Sigmoid colon (tissue), 4 donors: ENCODE data around the gene SH3GL2.

Experiments used
- EP300 ChIP-seq, 4 donors: sonication (generic); formaldehyde crosslinking; IDR thresholded peaks; one replicate each; pipeline ENCODE4 v1.6.1; 2017; ENCODE audit warnings: antibody characterized with exemption in 4 of 4
- POLR2A ChIP-seq, 2 donors: fragments of 450-650 bp; IDR thresholded peaks; one replicate each; pipeline ENCODE4 v1.6.1; 2016; ENCODE audit warnings: antibody characterized with exemption in 2 of 2, mild to moderate bottlenecking in 2 of 2, moderate library complexity in 2 of 2
- TF ChIP-seq, protein P1 (sequence below), 4 experiments: fragments of 450-650 bp in 3 of 4; fragments of 200-600 bp in 1 of 4; IDR thresholded peaks; one replicate each; pipeline ENCODE4 v1.5.1; 2016 to 2019; ENCODE audit warnings: antibody characterized with exemption in 4 of 4, mild to moderate bottlenecking in 3 of 4, moderate library complexity in 2 of 4

DNA sequence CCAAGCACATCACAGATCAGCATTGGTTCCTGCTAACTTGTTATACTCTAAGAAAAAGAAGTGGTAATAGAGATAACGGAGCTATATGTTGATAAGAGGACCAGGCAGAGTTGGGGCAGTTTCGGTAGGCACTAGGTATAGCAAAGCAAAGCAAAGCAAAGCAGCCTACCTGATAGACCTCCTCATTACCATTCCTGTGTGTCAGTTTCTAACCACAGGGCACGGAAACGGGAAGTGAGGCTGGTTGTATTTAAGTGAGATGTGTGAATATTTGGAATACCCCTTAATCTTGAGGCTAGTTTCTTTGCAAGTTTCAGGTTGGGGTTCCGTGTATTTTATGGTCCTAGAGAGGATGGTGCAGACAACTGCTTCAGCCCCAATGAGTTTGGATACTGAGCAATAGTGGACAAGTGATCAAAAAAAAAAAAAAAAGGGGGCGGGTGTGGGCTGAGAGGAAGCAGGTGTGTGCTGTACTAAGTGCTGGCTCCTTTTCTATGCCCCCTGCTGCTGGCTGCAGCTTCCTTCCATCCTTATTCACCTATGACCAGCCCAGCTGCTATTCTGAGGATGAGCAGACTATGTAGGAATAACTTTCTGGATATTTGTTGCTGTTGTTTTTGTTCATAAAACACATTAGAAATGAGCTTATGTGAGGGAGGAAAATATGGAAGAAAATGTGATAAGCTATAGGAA is 183.3 kb downstream of the SH3GL2 start:
- TF ChIP-seq, protein P1, sequence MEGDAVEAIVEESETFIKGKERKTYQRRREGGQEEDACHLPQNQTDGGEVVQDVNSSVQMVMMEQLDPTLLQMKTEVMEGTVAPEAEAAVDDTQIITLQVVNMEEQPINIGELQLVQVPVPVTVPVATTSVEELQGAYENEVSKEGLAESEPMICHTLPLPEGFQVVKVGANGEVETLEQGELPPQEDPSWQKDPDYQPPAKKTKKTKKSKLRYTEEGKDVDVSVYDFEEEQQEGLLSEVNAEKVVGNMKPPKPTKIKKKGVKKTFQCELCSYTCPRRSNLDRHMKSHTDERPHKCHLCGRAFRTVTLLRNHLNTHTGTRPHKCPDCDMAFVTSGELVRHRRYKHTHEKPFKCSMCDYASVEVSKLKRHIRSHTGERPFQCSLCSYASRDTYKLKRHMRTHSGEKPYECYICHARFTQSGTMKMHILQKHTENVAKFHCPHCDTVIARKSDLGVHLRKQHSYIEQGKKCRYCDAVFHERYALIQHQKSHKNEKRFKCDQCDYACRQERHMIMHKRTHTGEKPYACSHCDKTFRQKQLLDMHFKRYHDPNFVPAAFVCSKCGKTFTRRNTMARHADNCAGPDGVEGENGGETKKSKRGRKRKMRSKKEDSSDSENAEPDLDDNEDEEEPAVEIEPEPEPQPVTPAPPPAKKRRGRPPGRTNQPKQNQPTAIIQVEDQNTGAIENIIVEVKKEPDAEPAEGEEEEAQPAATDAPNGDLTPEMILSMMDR (IDR thresholded peaks at IDR 0.05): no peak
- TF ChIP-seq POLR2A (IDR thresholded peaks at IDR 0.05) (no peak), EP300 (IDR thresholded peaks at IDR 0.05) (no peak)
